IPS-11a (cell line): Measurements from ENCODE around the gene COL28A1.
"Not testable (repeated sequence)": the region's sequence is repeated elsewhere in the genome, so short reads cannot be mapped to it uniquely, and the experiment has no call there.

Source experiments
- H3K4me3 ChIP-seq: one replicate; pipeline ENCODE4 v1.5.1; 2013; ENCODE audit warnings: low read depth, low read length, control low read depth

Gene COL28A1

GRCh38 chr7:7476381-7476780 lies 59.3 kb downstream of the COL28A1 start:
- H3K4me3 ChIP-seq = no peak overlapping the region

GRCh38 chr7:7475601-7476000 lies 60.1 kb downstream of the COL28A1 start:
- no peak overlapping the region for H3K4me3 ChIP-seq

DNA sequence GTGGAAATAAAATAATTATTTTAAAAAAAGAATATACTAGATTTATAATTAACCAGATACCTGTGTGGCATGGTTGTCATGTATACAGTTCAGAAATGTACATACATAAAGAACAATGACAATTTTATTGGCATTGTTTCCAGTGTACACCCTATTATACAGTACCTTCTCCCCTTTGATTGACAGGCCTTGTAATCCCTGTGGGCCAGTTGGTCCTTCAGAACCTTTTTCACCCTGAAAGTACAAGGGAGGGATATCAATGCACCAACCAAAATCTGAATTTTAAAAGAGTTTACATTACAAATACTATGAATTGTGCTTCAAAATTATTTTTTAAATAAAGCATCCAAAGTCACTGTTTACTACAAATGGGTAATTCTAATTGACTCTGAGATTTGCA lies 61.2 kb downstream of the COL28A1 start:
- no peak overlapping the region for H3K4me3 ChIP-seq

DNA sequence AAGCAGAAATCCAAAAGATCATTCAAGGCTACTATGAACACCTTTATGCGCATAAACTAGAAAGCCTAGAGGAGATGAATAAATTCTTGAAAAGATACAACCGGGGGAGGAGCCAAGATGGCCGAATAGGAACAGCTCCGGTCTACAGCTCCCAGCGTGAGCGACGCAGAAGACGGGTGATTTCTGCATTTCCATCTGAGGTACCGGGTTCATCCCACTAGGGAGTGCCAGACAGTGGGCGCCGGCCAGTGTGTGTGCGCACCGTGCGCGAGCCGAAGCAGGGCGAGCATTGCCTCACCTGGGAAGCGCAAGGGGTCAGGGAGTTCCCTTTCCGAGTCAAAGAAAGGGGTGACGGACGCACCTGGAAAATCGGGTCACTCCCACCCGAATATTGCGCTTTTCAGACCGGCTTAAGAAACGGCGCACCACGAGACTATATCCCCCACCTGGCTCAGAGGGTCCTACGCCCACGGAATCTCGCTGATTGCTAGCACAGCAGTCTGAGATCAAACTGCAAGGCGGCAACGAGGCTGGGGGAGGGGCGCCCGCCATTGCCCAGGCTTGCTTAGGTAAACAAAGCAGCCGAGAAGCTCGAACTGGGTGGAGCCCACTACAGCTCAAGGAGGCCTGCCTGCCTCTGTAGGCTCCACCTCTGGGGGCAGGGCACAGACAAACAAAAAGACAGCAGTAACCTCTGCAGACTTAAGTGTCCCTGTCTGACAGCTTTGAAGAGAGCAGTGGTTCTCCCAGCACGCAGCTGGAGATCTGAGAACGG lies 70.5 kb downstream of the COL28A1 start:
- not testable (repeated sequence) for H3K4me3 ChIP-seq

GRCh38 chr7:7454000-7454399 lies 81.7 kb downstream of the COL28A1 start:
- no peak overlapping the region for H3K4me3 ChIP-seq

DNA sequence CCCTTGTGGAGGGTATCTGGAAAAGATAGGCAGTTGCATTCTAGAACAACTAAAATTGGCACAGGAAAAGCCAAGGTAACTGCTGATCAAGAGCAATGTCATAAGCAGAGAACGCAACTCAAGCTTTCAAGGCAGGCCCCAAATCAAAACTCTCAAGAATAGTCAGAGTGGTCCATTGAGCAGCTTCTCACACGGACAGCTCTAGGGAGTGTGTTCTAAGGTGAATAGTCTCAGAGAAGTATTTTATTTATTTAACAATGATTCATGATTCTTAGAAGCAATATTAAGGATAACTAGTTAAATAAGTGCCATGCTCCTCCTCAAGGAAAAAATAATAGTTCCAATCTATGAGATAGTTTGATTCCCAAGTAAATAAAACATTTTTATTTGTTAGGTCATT lies 83.0 kb downstream of the COL28A1 start:
- H3K4me3 ChIP-seq = no peak overlapping the region

GRCh38 chr7:7452119-7452518 lies 83.6 kb downstream of the COL28A1 start:
- no peak overlapping the region for H3K4me3 ChIP-seq

GRCh38 chr7:7449055-7449454 lies 86.6 kb downstream of the COL28A1 start:
- no peak overlapping the region for H3K4me3 ChIP-seq

- no peak overlapping the region for H3K4me3 ChIP-seq
Observed at GRCh38 chr7:7446616-7447015, 89.1 kb downstream of the COL28A1 start.

- no peak overlapping the region for H3K4me3 ChIP-seq
Observed at GRCh38 chr7:7443806-7444350, 91.8 kb downstream of the COL28A1 start.

GRCh38 chr7:7439564-7439963 lies 96.1 kb downstream of the COL28A1 start:
- no peak overlapping the region for H3K4me3 ChIP-seq

DNA sequence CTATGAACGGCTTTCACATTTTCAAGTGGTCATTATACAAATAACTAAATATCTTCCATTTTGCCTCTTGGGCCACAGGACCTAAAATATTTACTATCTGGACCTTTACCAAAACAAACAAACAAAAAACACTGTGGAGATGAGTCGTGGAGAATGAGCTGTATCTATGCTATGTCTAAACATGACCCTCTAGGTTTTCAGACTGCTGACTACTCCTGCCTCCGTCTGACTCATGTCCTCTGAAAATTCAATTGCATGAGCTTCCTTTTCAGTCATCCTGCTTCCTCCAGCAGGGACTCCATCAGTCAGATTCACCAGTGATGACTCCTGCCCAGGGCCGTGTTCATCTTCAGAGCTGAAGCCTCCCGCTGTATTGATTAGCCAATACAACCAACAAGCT lies 96.8 kb downstream of the COL28A1 start:
- H3K4me3 ChIP-seq = no peak overlapping the region

DNA sequence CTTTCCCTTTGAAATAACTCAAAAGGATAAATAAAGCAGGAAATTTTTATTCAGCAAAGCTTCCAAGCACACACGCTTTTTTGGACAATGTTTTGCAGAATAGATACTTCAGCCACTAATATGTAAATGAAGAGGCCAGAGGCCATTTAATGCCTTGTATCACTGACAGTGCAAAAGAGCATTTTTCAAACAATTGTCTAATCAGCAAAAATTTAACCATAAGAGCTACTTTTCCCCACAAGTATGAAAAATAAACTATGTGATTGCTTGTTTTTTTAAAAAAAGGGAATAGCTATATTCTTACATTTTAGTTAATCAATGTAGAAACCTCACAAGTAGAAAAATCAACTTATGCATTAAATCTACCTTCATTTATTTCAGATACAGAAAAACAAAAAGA lies 99.7 kb downstream of the COL28A1 start:
- H3K4me3 ChIP-seq = no peak overlapping the region

GRCh38 chr7:7434329-7434728 lies 101.3 kb downstream of the COL28A1 start:
- H3K4me3 ChIP-seq = no peak overlapping the region

- H3K4me3 ChIP-seq = no peak overlapping the region
Observed at GRCh38 chr7:7433811-7434210, 101.9 kb downstream of the COL28A1 start.

- no peak overlapping the region for H3K4me3 ChIP-seq
Observed at GRCh38 chr7:7432979-7433378, 102.7 kb downstream of the COL28A1 start.

DNA sequence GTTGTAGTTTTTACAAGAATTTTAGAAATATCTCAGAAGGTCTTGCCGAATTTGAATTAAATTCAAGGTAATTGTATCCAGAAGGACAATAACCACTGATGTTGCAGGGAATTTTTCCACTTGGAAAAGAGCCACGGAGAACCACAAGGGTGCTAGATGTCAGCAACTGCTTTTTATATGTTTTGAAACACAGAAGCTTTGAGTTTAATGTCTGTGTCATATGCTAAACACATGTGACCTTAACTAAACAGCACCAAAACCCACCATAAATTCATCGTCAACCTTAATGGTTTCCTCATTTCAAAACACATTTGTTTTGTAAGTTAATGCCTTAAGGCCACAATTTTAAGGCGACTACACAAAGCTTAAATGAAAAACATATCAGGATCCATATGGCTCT lies 106.9 kb downstream of the COL28A1 start:
- H3K4me3 ChIP-seq = no peak overlapping the region

DNA sequence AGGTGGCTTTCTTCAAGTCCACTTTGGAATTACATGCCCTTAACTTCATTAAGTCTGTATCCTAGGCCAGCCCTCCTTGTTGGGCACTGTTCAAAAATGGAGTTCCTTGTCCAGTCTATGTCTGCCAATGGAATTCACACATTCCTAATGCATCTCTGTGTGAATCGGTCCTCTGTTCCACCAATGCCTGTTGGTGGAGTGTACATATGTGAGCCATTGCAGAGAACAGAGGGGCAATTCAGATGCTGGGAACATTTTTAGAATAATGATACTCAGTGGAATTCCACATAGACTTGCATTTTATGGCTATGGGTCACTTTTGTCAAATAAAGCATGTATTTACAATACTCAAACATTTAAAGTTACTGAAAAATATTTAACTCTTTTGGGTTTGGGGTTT lies 108.3 kb downstream of the COL28A1 start:
- H3K4me3 ChIP-seq = no peak overlapping the region

DNA sequence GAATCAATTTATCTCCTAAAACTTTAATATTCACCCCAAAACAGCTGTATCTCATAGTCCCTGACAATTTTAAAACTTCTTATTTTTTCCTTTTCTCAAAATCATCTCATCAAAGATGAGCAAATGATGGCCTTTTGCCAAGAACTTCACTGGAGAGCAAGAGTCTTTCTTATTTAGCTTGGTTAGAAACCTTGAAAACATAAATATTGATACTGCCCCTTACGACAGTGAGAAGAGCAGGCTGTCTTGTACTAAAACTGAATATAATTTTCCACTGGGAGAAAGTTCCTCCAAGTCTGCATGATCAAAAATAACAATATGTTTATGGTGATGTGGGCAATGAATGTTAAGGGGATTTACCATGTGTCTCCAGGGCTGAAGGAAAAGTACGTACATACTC lies 109.0 kb downstream of the COL28A1 start:
- H3K4me3 ChIP-seq = no peak overlapping the region

DNA sequence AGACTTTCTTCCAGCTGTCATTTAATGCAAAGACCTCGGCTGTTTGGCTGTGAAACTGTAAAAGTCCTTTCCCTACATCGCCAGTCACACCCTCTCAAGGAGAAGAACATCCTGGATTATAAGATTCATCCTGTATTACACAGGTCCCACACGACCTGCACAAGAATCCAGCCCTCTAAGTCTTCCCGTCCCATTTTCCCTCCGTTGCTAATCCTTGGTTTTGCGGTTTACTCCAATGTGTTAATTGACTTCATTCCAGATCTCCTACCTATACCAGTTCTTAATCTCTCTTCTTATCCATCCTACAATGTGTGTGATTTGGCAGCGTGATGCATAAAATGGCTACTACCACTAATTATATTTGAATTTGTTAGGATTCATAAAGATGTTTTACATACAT lies 110.4 kb downstream of the COL28A1 start:
- H3K4me3 ChIP-seq = no peak overlapping the region

DNA sequence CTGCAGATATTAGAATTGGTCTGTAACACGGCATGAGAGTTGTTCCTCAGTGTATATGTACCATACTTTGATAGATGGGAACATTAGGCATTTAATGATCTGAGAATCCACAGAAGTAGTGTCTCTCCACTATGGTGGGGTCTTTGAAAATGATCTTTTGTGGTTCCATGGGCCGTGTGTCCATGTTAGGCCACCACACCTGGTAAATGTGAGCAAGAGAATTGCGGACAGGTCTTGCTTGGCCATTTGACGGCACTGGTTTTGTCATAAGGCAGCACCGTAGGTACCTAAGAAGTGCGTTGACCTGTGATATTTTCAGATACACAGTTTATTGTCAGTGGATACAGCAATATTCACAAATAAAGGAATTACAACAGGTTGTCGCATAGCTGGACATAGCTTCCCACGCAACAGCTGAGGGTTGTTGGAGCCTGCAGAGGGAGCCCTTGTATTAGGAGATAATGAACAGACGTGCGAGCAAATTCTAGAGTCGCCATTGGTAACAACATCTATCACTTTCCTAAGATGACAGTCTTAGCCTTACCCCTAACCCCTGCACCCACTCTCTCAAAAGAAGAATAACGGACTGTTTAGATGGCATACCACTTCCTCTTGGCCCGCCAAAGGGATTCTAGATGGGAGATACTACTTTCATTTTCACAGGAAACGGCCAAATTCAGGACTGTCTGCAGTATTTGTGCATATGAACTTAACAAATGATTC lies 111.4 kb downstream of the COL28A1 start:
- no peak overlapping the region for H3K4me3 ChIP-seq

DNA sequence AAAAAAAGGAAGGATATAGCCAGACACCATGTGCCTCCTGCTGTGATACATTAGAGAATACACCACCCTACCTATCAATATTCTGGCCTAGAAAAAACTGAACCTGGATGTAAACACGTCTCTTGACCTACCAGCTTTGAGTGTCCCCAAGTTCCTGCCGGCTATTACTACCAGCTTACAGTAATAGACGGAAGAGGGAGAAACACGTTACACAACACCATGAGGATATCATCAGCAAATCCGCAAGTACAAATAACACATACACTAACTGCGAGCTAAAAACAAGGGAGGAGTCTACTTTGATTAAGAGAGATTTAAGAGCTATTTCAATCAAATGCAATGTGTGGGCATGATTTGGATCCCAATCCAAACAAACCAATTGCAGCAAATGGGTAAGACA lies 113.0 kb downstream of the COL28A1 start:
- no peak overlapping the region for H3K4me3 ChIP-seq
